GM12865 (cell line): Measurements from ENCODE around the gene TCF19.

Experiments
- DNase-seq: peaks from one replicate; pipeline ENCODE4 v3.0.0; 2010; ENCODE audit warnings: low read depth
- H3K4me3 ChIP-seq: 2 replicates; pipeline ENCODE4 v1.5.1; 2011; ENCODE audit warnings: mild to moderate bottlenecking, low read depth, low read length, control low read depth
- TF ChIP-seq, protein P1 (sequence below): IDR thresholded peaks from 2 replicates; pipeline ENCODE4 v1.5.1; 2011; ENCODE audit warnings: low read length, control low read depth, low read depth, inconsistent platforms; ENCODE audit not compliant: insufficient read depth; ENCODE audit errors: missing control alignments

The TCF19 gene, protein sequence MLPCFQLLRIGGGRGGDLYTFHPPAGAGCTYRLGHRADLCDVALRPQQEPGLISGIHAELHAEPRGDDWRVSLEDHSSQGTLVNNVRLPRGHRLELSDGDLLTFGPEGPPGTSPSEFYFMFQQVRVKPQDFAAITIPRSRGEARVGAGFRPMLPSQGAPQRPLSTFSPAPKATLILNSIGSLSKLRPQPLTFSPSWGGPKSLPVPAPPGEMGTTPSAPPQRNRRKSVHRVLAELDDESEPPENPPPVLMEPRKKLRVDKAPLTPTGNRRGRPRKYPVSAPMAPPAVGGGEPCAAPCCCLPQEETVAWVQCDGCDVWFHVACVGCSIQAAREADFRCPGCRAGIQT

DNA sequence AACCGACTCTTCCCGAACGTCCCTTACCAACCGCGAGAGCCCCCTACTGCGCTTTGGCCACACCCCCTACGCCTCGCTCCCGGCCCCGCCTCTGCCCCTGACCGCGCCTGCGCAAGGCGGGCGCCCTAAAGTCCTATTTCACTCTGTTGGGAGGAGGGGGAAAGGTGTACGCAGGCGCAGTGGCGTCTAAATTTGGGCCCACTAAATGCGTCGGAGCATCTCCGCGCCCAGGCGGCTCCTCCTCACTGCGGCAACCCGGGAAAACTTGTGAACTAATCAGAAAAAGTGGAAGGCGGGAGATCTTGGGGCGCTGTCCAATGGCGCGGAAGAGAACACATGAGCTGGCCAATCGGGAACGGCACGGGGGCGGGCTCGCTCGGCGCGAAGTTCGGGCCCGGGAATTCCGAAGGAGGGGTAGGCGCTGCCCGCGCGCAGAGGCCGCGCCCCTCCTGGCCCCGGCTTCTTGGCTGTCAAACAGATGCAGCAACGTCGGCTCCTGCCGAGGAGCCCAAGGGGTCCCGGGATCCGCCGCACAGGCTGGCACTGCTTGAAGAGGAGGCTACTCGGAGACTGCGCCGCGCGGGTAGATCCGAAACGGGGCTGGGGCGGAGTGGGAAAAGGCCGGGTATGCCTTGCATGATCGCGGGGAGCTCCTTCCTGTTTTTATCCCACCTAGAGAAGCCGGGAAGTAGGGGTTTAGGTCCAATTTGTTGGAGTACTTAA, at the start of gene TCF19:
TCF19 (plus strand) TSS at position 450 of the 723 bp plus-strand sequence. CDS start 881 bp downstream, outside the sequence.
- TF ChIP-seq, protein P1, sequence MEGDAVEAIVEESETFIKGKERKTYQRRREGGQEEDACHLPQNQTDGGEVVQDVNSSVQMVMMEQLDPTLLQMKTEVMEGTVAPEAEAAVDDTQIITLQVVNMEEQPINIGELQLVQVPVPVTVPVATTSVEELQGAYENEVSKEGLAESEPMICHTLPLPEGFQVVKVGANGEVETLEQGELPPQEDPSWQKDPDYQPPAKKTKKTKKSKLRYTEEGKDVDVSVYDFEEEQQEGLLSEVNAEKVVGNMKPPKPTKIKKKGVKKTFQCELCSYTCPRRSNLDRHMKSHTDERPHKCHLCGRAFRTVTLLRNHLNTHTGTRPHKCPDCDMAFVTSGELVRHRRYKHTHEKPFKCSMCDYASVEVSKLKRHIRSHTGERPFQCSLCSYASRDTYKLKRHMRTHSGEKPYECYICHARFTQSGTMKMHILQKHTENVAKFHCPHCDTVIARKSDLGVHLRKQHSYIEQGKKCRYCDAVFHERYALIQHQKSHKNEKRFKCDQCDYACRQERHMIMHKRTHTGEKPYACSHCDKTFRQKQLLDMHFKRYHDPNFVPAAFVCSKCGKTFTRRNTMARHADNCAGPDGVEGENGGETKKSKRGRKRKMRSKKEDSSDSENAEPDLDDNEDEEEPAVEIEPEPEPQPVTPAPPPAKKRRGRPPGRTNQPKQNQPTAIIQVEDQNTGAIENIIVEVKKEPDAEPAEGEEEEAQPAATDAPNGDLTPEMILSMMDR = no peak
- peak within 1 kb of the TSS; percentile 86 for H3K4me3 ChIP-seq
- DNase-seq = peak; percentile 99

DNA sequence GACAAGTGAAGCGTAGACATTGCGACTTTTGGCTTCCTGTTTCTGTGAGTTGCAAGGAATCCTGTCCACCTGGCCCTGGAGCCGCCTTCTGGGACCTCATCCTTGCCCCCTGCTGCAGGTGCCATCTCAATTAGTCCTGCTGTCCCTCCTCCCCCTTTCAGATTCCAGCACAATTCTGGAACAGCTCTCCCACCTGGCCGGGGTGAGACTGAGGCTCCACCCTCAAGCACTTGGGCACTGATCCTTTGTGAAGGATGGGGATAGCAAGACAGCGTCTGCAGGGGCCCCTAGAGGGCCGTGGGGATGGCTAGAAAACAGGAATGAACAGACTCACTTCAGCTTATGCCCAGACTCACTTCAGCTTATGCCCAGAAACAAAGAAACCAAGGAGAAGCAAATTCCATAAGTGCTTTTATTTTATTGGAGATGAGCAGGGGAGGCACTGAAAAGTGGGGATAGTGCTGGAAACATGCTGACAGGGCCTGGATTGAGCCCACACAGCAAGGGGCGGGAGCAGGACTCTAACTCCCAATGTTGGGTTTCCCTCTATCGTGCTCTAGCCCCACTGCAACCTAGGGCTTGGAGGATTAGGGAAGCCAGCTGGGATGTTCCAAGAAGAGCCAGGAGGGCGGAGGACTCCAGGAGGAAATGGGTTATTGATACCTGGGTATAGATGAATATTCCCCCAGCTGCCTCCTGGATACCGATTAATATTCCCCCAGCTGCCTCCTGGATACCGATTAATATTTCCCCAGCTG, 47.4 kb upstream of the TCF19 start:
- no peak overlapping the region for H3K4me3 ChIP-seq
- no peak for DNase-seq

DNA sequence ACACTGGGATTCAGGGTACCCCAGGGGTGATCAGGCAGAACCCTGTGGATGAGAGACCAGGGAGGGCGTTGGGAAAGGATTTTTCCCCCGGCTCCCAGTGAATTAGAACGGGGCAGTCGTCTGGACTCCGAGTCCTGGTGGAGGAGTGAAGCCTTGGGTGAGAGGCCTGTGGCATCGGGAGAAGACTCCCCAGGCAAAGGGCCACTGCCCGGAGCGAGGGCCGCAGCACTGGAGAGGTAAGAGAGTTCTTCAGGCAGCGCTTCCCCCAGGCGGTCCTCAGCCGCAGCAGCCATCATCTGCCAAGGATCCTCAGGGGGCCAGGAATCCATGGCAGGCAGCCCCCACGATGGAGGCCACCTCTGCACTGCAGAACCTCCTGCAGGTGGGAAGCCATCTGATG, 46.7 kb upstream of the TCF19 start:
- DNase-seq = no peak
- H3K4me3 ChIP-seq = no peak overlapping the region
- TF ChIP-seq, protein P1 = no peak

More for the DNA sequence above, 47.4 kb upstream of the TCF19 start:
- TF ChIP-seq, protein P1 = no peak

DNA sequence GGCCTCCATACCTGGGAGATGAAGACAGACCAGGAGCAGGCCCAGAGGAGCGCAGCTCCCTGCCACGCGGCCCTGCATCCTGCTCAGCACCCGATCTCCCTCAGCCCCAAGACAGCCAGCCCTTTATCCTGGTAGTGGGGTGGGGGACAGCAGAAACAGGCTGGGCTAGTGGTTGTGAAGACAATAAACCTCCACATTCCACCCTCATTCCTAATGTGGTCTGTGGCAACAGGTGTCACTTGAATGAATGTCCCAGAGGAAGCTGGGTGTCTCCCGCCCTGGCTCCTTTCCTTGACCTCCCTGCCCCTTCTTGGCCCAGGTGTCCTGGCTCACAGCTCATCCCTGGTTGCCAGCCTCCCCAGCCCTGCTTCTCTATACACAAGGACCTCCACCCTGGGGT, 45.9 kb upstream of the TCF19 start, which contains the start of gene C6orf15:
C6orf15 (minus strand) TSS at position 98 of the 400 bp plus-strand sequence; CDS start at position 78, 20 bp downstream.
- TF ChIP-seq, protein P1 = no peak

DNA sequence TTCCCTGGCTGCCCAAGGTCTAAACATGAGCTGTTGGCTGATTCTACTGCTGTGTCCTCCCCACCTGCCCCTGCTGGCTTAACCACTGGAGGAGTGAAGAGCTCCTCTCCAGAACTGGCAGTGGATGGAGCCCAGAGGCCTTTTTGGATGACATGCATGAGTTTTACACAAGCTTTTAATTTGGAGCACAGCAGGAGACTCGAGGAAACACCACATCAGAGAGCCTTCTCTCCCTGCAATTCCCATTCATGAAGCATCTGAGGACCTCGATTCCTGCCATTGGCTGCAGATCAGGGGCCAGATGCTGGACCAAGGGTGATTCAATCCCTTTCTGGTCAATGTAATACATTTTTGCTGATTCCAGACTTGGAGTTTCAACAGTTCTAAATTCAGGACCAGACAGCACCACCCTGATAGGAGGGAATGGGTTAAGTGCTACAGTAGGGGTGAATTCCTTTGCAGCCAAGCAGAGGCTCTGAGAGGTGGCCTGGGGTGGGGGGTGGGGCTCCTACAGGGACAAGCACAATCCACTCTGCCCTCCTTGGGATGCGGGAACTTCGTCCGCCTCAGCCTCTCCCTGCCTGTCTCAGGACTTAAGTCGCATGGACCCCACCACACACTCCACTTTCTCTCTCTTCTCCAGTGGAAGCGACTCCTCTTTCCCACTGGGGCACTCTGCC, 44.4 kb upstream of the TCF19 start:
- TF ChIP-seq, protein P1 = no peak
- no peak for DNase-seq
- H3K4me3 ChIP-seq = no peak overlapping the region

More for the DNA sequence above, 45.9 kb upstream of the TCF19 start, which contains the start of gene C6orf15:
- H3K4me3 ChIP-seq = no peak within 1 kb of the TSS
- no peak for DNase-seq

DNA sequence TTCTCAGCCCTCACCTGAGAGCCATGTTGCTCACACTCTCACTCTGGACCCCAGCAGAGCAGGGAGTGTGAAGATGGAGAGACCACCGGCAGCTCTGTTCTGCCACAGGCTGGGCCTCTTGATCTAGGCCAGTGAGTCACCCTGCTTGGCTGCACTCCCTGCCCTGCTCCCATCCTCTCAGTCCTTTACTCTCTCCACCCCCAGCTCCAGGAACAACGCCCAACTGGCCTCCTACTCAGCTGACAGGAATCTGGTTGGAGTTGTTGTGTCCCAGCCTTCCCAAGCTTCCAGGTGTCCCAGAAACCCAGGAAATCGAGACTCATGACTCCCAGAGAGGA, 43.9 kb upstream of the TCF19 start, which contains the start of gene PSORS1C1:
PSORS1C1 (plus strand) TSS at position 260 of the 338 bp plus-strand sequence. CDS start 14,833 bp downstream, outside the sequence.
- no peak within 1 kb of the TSS for H3K4me3 ChIP-seq
- TF ChIP-seq, protein P1 = no peak
- DNase-seq = no peak
